HG03571 (cell line): ENCODE measurements around the gene AKR1D1.
"Not testable (repeated sequence)": the region's sequence is repeated elsewhere in the genome, so short reads cannot be mapped to it uniquely, and the experiment has no call there.

ENCODE experiments used
- ATAC-seq: cut with Tn5 transposase; IDR thresholded peaks from one replicate; pipeline ENCODE4 v1.9.1; 2021; ENCODE audit not compliant: unreplicated experiment

The AKR1D1 gene

DNA sequence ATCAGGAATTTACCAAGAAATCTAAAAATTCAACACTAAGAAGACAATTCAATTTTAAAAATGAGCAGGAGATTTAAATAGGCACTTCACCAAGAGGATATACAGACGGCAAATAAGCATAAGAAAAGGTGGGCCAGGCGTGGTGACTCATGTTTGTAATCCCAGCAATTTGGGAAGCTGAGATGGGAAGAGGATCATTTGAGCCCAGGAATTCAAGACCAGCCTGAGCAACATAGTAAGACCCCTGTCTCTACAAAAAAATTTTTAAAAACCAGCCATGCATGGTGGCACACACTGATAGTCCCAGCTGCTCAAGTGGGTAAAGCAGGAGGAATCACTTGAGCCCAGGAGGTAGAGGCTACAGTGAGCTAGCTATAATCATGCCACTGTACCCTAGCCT, 3.5 kb upstream of the AKR1D1 start:
- no peak for ATAC-seq

DNA sequence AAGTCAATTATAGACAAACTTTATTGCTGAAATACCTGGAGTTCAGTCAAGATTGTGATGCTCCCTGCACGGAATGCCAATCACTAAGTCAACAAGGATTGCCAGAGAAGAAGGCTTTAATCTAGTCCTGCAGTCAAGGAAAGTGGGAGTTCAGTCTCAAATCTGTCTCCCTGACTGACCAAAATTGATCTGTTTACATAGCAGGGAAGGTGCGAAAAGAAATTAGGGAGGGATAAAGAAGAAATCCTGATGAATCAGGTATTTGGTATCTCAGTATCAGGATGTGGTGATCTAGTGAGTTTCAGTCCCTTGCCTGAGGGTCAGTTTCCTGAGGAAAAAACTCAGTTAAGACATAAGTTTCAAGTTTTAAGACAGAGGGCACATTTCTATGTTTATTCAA, 2.1 kb upstream of the AKR1D1 start:
- ATAC-seq: no peak

DNA sequence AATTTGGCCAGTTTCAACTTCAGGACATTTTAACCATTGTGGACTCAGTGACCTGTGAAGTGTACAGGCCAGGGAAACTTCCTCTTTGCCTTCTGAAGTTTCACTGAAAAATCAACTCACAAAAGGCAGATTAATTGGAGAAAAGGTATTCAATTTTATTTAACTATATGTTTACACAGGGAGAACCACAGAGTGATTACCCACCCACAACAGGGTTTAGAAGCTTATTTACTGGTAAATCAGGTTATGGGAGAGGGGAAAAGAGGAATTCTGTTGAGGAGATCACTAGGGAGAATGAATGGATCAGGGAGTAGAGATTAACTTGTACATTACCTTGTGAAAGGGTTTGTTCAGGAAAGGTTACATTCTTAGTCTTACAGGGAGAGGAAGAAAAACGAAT, 1.7 kb upstream of the AKR1D1 start:
- no peak for ATAC-seq

- no peak for ATAC-seq
These were observed 909 bp upstream of the AKR1D1 start for GRCh38 chr7:138075350-138075749.

- not testable (repeated sequence) for ATAC-seq
These were observed 473 bp upstream of the AKR1D1 start for GRCh38 chr7:138075786-138076185.

DNA sequence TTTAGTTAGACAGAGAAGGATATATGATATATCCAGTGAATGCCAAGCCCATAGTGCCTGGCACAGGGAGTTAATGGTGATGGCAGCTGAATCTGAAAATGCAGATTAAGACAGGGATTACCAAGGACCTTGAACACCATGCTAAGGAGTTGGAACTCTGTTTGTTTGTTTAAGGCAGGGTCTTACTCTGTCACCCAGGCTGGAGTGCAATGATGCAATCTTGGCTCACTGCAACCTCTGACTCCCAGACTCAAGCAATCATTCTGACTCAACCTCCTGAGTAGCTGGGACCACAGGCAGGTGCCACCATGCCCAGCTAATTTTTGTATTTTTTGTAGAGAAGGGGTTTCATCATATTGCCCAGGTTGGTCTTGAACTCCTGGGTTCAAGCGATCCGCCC, 1.6 kb downstream of the AKR1D1 start:
- no peak for ATAC-seq

GRCh38 chr7:138079137-138079536, 2.9 kb downstream of the AKR1D1 start:
- ATAC-seq: no peak

GRCh38 chr7:138081868-138082267, 5.6 kb downstream of the AKR1D1 start:
- no peak for ATAC-seq

DNA sequence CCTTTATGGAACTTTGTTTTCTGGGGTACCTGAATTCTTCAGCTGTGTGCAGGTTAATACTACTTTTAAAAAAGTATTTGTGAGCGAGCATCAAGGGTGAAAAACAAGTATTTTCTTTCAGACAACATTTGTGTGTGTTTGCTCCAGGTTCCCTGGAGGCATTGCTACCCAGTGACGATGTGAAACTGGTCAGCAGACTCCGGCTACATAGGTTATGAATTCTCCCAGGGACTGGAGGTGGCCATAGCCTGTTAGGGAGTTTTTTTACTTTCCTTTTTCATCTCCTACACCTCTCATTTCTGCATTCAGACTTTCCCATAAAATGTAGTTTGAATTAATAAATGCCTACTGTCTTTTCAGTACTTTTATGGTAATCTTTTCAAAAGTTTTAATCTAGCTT, 7.6 kb downstream of the AKR1D1 start:
- no peak for ATAC-seq

- ATAC-seq: no peak
These were observed 10.5 kb downstream of the AKR1D1 start for GRCh38 chr7:138086563-138087270.

GRCh38 chr7:138089080-138089901, 13.0 kb downstream of the AKR1D1 start:
- no peak for ATAC-seq

GRCh38 chr7:138091032-138091431, 14.8 kb downstream of the AKR1D1 start:
- ATAC-seq: no peak

GRCh38 chr7:138091840-138092239, 15.6 kb downstream of the AKR1D1 start:
- not testable (repeated sequence) for ATAC-seq

- ATAC-seq: no peak
These were observed 16.3 kb downstream of the AKR1D1 start for GRCh38 chr7:138092486-138093028.

DNA sequence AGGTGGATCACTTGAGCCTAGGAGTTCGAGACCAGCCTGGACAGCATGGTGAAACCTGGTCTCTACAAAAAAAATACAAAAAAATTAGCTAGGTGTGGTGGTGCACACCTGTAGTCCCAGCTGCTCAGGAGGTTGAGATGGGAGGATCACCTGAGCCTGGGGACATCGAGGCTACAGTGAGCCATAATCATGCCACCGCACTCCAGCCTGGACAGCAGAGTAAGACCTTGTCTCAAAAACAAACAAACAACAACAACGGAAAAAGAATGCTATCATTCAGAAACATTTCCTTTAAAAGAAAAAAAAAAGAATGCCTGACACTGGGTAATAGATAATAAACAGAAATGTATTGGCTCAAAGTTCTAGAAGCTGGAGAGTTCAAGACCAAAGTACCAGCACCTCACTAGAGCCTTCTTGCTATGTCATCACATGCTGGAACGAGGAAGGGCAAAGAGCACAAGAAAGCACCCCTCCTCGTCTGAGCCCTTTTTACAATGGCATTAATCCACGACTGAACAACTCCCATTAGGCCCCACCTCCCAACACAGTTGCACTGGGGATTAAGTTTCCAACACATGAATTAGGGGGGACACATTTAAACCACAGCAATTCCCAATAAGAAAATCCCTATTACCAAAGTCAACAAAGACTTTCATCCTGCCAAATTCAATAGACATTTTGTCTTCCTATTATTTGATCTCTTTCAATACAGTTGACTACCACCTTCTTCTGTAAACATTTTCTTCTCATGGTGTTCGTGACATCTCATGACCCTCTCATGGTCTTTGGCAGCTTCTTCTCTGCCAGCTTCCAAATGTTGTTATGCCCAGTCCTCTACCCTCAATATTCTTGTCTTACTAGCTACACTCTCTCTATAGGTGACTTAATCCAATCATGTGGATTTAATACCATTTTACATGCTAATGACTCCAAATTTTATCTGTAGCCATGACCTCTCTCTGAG, 20.0 kb downstream of the AKR1D1 start:
- ATAC-seq: no peak

- no peak for ATAC-seq
These were observed 20.9 kb downstream of the AKR1D1 start for GRCh38 chr7:138097064-138097741.

DNA sequence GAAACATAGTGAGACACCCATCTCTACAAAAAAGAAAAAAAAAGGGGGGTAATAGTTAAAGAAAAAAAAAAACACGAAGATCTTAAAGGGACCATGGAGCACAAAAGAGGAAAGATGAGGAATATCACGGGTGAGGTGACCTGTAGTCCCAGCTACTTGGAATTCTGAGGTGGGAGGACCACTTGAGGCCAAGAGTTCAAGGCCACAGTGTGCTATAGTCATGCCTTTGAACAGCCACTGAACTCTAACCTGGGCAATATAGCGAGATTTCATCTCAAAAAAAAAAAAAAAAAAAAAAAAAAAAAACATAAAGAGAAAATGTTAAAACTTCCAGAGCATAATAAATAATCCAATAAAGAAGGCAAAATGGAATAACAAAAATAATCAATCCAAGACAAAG, 23.6 kb downstream of the AKR1D1 start:
- ATAC-seq: no peak

GRCh38 chr7:138105221-138105620, 29.0 kb downstream of the AKR1D1 start:
- no peak for ATAC-seq

GRCh38 chr7:138115047-138115446, 38.8 kb downstream of the AKR1D1 start:
- no peak for ATAC-seq

- no peak for ATAC-seq
These were observed 39.9 kb downstream of the AKR1D1 start for GRCh38 chr7:138116141-138116540.
